Stimulated activated CD4-positive, alpha-beta T cell treated with anti-CD3 and anti-CD28 coated beads, Interleukin-15, amount 100 ng/mL, for 48 hours (primary cell): ENCODE results near the gene MMP21.

Experiments used
- DNase-seq, 2 donors: peaks; one replicate each; pipeline ENCODE4 v3.0.0-alpha.2; 2020; ENCODE audit warnings: low read depth in 2 of 2

MMP21 gene

GRCh38 chr10:125765835-125766234 lies 9.8 kb downstream of the MMP21 start:
- DNase-seq = no peak

DNA sequence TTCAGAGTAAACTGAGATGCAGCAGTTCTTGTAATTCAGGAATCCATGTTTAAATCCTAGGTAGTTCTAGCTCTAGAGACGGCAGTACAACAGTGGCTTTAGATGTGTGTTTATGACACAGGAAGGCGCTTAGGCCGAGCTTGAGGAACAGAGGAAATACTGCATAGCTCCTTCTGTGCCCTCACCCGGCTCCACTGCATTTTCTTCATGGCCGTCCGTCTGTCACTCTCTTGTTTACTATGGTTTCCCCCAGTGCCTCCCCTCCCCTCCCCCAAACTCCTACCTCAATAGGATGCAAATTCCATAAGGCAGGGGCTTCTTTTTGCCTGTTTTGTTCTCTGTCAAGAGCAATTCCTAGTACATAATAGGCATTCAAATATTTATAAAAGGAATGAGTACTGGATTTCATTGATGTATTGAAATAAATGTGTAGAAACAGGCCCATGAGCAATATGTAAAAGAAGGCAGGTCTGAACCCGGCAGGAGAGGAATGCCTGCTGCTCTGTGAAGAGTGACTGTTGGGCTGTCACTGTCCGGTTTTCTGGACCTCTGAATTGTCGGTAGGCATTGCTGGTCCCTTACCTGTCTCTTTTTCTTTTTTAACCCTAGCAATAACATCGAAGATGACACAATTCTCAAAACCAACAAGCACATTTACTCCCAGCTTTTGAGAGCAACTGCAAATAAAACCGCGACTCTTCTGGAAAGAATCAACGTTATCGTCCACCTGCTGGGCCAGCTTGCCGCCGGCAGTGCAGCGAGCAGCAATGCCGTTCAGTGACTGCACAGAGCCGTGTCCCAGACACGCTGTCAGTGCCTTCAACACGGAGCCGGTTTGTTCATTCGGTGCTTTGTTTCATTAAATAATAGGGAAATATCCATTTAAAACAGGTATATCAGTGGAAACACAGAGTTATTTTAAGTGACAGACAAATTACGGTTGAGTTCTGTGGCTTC lies 12.7 kb downstream of the MMP21 start:
- no peak for DNase-seq

DNA sequence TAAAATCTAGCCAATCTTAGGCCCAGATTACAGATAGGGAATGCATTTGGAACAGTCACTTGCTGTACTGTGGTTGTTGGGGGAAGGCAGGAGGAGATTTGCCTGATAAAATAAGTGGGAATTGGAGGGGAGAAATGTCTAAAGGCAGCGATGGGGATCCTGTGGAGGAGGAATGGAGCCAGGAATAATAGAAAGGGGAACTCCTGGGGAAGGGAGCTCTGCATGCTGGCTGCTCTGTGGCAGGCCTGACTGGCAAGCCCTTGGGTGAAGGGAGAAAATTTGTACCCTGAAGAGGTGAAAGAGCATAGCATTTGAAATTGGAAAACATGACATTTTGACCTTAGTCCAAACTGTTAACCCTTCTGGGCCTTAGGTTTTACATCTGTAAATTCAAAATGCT lies 13.7 kb downstream of the MMP21 start:
- DNase-seq = no peak

GRCh38 chr10:125757742-125758141 lies 17.9 kb downstream of the MMP21 start:
- no peak for DNase-seq

DNA sequence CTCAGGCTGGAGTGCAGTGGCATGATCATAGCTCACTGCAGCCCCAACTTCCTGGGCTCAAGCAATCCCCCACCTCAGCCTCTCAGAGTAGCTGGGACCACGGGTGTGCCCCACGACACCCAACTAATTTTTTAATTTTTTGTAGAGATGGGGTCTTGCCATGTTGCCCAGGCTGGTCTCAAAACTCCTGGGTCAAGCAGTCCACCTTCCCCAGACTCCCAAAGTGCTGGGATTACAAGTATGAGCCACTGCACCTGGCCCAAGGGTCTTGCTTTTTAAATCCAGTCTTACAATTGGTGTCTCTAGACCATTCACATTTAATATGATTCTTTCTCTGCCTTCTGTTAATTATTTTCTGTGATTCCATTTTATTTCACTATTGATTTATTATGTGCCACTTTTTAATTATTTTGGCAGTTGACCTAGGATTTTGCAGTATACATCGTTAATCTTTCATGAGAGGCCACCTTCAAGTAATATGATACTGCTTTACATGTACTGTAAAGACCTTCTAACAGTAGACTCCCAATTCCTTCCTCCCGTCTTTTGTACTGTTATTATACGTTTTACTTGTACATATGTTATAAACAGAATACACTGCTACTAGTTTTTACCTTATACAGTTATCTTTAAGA lies 18.7 kb downstream of the MMP21 start:
- DNase-seq = no peak

- no peak for DNase-seq
These were observed 19.4 kb downstream of the MMP21 start for GRCh38 chr10:125756196-125756595.

DNA sequence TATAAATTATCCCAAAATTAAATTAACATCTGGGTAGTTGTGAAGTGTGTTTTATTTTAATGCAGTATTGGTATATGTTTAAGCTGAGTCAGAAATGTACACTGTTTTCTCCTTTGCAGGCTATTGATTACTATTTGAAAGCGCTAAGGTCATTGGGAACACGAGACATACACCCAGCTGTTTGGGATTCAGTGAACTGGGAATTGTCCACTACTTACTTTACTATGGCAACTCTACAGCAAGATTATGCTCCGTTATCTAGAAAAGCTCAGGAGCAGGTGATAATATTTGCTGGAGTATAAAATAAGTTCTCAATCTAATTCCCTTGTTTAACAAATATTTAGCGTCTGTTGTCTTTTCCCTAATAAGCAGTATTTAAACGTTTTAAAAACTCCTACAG lies 28.2 kb downstream of the MMP21 start:
- no peak for DNase-seq

- DNase-seq = no peak
These were observed 30.7 kb downstream of the MMP21 start for GRCh38 chr10:125744909-125745308.

- no peak for DNase-seq
These were observed 33.2 kb downstream of the MMP21 start for GRCh38 chr10:125742465-125742864.

DNA sequence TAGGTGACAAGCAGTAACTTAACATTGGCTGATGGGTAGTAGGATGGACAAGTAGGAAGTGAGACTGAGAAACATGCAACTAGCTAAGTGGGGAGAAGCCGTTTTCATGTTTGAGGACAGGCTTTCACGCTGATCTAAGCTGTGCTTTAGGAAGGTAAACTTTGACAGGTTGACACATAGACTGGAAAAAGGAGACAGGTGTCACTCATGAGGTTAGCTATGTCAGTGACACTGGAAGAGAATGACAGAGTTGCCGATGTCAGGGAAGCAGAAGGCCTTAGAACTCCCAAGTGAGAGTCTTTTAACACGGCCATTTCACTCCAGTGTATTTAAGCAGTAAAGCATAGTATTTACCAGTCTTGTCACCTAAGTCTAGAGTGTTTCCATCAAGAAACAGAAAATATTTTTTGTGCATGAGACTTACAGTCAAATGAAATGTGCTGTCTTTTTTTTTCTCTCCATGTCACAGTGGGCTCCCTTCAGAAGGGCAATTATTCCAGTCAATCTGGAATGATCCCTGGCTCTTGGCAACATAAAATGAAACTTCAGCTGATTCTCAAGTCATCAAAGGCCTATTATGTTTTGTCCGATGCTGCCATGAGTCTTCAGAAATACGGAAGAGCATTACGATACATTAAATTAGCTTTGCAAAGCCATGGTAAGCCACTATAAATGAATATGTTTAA lies 35.5 kb downstream of the MMP21 start:
- DNase-seq = no peak

DNA sequence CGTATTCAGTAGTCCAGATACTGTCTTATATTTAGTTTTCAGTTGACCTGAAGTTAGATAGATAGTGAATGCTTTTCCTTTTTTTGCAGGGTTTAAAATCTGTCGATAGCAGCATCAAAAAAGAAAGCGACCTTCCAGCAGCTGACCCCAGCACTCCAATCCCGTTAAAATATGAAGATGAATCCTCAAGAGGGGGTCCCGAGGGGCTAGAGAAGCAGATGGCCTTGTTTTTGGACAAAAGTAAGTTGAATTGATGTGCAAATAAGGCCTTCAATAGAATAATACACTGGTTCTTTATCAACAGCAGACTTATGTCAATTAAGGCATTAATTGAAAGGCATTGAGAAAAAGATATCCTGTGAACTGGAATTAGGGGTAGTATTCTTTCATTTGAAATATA lies 37.4 kb downstream of the MMP21 start:
- DNase-seq = no peak

DNA sequence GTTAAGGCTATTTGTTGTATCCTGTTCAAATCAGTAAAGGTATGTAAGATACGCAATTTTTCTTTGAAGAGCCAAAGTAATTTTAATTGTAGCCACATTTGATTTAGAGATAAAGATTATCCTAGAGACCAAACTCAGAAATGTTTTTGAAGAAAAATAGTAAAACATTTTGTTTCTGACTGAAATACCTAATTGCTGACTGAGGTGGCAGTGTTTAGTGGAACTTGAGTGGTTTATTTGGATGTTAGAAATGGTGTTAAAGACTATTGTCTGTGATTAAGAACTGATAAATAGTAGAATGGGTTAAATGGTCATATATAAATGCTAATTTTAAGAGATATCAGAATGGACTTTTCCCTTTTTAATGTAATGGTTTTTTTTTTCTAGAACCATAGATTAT lies 40.8 kb downstream of the MMP21 start:
- DNase-seq = no peak

- no peak for DNase-seq
These were observed 41.5 kb downstream of the MMP21 start for GRCh38 chr10:125734148-125734547.

DNA sequence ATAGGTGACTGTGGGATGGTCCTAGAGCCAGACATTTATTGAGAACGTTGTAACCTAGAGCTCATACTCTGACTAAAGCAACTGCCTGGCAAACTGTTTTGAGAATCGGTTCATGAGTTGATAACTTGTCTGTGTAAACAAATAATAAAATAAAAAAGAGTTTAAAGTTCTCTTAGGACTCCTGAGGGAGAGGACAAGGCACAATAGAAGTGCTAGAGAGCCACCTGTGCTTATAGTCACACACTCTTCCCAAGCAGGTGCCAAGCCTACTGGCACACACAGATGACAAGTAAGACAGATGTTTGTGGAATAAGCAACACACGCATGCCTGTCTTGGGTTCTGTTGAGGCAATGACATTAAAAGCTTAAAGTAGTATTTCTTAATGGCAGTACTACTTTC lies 48.2 kb downstream of the MMP21 start:
- no peak for DNase-seq

DNA sequence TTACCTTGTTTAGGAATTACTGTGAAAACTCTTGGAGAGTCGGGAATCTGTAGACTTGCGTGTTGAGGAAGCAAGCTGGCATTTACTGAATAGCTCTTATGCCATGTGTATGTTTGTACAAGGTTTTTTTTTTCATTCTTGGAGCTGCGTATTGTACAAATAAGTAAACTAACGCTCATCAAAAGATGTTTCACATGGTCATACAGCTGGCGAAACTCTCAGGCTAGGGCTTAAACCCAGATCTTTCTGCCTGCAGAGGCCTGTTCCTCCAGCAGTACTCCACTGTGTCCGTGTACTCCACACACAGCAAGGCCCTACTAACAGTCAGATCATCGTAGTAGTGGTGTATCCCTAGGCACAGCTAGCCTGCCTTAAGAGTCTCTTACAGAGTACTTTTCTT lies 48.7 kb downstream of the MMP21 start:
- no peak for DNase-seq

DNA sequence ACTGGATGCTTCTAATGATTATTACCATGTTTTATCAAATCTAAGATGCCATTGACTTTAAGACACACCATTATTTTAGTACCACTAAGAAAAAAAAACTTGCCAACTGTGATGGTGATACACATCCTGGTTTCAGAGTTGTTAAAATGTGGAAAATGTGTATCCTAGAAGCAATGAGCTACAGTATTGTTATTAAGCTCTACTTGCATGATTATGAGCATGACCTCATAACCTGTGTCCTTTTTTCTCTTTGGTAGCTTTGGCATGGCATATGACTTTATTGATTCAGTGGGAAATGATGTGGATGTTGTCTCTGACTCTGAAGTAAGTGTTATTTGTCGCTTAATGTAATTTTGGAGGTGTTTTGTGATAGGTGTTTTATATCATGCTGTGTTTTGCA lies 52.8 kb downstream of the MMP21 start:
- DNase-seq = no peak

- DNase-seq = no peak
These were observed 54.6 kb downstream of the MMP21 start for GRCh38 chr10:125721035-125721434.

- DNase-seq = no peak
These were observed 55.6 kb downstream of the MMP21 start for GRCh38 chr10:125720002-125720382.

DNA sequence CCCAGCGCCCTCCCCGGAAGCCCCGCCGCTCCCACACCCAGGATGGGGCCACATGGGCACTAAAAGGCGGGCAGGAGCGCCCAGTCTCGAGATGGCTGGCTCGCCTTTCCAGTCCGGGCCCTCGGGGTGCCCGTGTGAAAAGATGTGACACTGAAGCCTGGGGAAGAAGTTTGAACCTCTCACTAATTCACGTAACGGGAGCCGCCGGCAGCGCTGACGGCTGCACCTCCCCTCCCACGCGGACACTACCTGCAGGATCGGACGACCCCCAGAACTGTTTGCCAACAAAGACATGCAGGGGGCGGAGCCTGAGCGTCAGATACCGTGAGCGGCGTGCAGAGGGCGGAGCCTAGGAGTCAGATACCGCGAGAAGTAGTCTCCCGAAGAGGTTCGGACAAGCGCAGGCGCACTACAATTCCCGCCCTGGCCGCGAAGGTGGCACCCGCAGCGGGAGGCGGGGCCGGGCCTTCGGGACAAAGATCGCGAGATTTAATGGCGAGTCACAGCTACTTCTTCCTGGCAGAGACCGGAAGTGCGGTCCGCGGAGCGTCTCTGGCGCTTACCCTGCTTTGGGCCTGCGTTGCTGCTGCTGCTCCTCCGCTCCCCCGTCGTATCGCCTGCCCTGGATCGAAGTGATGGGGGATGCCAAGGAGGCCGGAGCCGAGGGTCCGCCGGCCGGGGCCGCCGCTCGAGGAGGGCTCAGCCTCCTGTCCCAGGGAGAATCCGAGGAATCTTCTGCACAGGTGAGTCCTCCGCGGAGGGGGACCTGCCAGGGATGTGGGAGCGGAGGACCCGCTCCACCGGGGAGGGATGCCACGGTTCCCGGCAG lies 56.2 kb downstream of the MMP21 start, which contains the start of gene EDRF1:
Gene EDRF1, plus strand, starts transcription at position 537 of the 829 bp plus-strand sequence. Its CDS starts 99 bp downstream, at position 636.
- peak; percentile 97 to 98 for DNase-seq
